H1 (cell line): ENCODE measurements around the gene GRIA2. TPM values are rescaled to one million over a fixed set of nuclear protein-coding genes. Genes with fewer than 3 reads are reported as not detected.

Source experiments
- ATF3 ChIP-seq: IDR thresholded peaks from 2 replicates; pipeline ENCODE4 v1.6.1; 2011; ENCODE audit warnings: low read depth, mild to moderate bottlenecking, low read length; ENCODE audit not compliant: insufficient read depth
- CREB1 ChIP-seq: IDR thresholded peaks from 2 replicates; pipeline ENCODE4 v1.6.1; 2012; ENCODE audit warnings: inconsistent platforms
- HDAC2 ChIP-seq, 2 experiments: fragments of 300-600 bp in 1 of 2; sonication (generic) in 1 of 2; IDR thresholded peaks; 2 replicates each; pipeline ENCODE4 v1.6.1; 2011 to 2012; ENCODE audit warnings: low read depth in 2 of 2, low read length in 2 of 2, mild to moderate bottlenecking in 2 of 2, moderate library complexity in 2 of 2, borderline replicate concordance in 1 of 2, inconsistent platforms in 1 of 2
- NRF1 ChIP-seq: IDR thresholded peaks from 2 replicates; pipeline ENCODE4 v1.6.1; 2011; ENCODE audit warnings: mild to moderate bottlenecking, low read depth, low read length, improper control_type of control experiment
- SAP30 ChIP-seq: fragments of 300-600 bp; sonication (generic); IDR thresholded peaks from 2 replicates; pipeline ENCODE4 v1.7.1; 2012; ENCODE audit warnings: low read length, moderate library complexity, mild to moderate bottlenecking, inconsistent platforms; ENCODE audit not compliant: insufficient read depth, insufficient replicate concordance
- TBP ChIP-seq: IDR thresholded peaks from 2 replicates; pipeline ENCODE4 v1.6.1; 2011; ENCODE audit warnings: low read depth, low read length, improper control_type of control experiment
- polyA plus RNA-seq, 7 experiments: library from polyadenylated mRNA; depleted of rRNA in 3 of 7; stranded (reverse) in 5 of 7; unstranded in 2 of 7; fragments of >200 nt in 5 of 7; fragments of 200-250 nt in 2 of 7; gene quantifications; 1 replicate in 5 of 7; 2 replicates in 1 of 7; 4 replicates in 1 of 7; pipeline versions ENCODE4 v1.2.1 to v1.2.3, GENCODE V29; 2011 to 2013; ENCODE audit warnings: missing spikeins in 2 of 7, mixed read lengths in 2 of 7
- total RNA-seq: library from RNA; stranded (reverse); fragmentation: NEBNext Ultra II Directional; extraction: Animal tissue kit (Norgen Biotek cat#: 25700); gene quantifications from 2 replicates; pipeline ENCODE4 v1.2.1, GENCODE V29; 2021

Gene GRIA2
- total and polyA plus RNA-seq, 2 of the 8 experiments (the other 6 are each of a cell fraction or from before 2014, with no cell fraction given): not detected

GRCh38 chr4:157300701-157301100 lies 80.2 kb downstream of the GRIA2 start (continued):
- TF ChIP-seq NRF1 (no peak), TBP (no peak), ATF3 (no peak), SAP30 (no peak), HDAC2 (IDR thresholded peaks at IDR 0.05; ENCODE audit: borderline replicate concordance in 1 of 2, low read depth in 2 of 2, low read length in 2 of 2) (no peak), CREB1 (no peak)
